MG63 (cell line): ENCODE data around the gene RFPL2. TPM values are rescaled to one million over a fixed set of nuclear protein-coding genes. Genes with fewer than 3 reads are reported as not detected.
"Not testable (repeated sequence)": the region's sequence is repeated elsewhere in the genome, so short reads cannot be mapped to it uniquely, and the experiment has no call there.

Experiments
- DNase-seq: peaks from one replicate; pipeline ENCODE4 v3.0.0-alpha.2; 2020
- H3K27me3 ChIP-seq: fragments of 250-450 bp; sonication (Bioruptor Pico); 2 replicates; pipeline ENCODE4 v1.5.1; 2020; ENCODE audit warnings: mild to moderate bottlenecking, moderate library complexity
- H3K36me3 ChIP-seq: fragments of 250-450 bp; sonication (Bioruptor Pico); 2 replicates; pipeline ENCODE4 v1.5.1; 2020; ENCODE audit warnings: mild to moderate bottlenecking, moderate library complexity
- H3K4me3 ChIP-seq: fragments of 250-450 bp; sonication (Bioruptor Pico); 2 replicates; pipeline ENCODE4 v1.5.1; 2020; ENCODE audit warnings: mild to moderate bottlenecking, moderate library complexity
- H3K9me3 ChIP-seq: fragments of 250-450 bp; sonication (Bioruptor Pico); 2 replicates; pipeline ENCODE4 v1.5.1; 2020; ENCODE audit warnings: mild to moderate bottlenecking, moderate library complexity
- total RNA-seq: library from RNA; depleted of rRNA; stranded (reverse); fragments of >200 nt; shearing (Covaris generic); gene quantifications from 2 replicates; pipeline ENCODE4 v1.2.3, GENCODE V29; 2014; ENCODE audit warnings: low replicate concordance; rRNA removed

Gene RFPL2
- total RNA-seq, 1 experiment from 2014 or later = not detected

DNA sequence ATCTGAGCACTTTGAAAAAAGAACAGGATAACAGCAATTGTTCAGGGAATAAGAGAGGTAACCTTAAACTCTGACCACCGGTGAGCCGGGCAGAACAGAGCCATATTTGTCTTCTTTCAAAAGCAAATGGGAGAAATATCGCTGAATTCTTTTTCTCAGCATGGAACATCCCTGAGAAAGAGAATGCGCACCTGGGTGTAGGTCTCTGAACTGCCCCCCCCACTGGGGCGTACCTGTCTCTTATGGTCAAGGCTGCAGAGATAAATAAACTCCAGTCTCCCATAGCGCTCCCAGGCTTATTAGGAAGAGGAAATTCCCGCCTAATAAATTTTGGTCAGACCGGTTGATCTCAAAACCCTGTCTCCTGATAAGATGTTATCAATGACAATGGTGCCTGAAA is 57.7 kb downstream of the RFPL2 start:
- H3K27me3 ChIP-seq, H3K36me3 ChIP-seq, H3K9me3 ChIP-seq, H3K4me3 ChIP-seq, DNase-seq: not testable (repeated sequence)

DNA sequence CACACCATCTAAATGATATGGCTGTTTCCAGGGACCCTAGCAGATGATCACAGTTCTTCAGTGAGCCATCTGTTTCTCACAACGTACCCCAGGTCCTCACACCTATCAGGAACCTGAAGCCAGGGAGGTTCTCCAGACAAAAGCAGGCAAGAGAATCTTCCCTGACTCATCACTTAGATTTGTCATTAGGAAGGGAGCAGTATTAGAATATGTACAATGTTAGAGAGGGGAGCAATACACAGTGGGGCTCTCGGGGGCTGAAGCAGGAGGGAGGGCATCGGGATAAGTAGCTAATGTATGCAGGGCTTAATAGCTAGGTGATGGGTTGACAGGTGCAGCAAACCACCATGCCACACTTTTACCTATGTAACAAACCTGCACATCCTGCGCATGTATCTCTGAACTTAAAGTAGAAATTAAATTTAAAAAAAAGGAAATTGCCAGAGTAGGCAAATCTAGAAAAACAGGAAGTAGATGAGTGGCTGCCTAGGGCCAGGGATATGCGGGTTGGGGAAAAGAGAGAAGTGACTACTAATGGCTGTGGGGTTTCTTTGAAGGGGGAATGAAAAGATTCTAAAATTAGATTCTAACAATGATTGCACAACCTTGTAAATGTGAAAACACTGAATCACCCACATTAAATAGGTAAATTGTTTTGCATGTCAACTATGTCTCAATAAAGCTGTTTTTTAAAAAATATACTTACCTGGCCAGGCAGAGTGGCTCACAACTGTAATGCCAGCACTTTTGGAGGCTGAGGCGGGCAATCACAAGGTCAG is 60.2 kb downstream of the RFPL2 start:
- DNase-seq = no peak
- Histone ChIP-seq H3K27me3 (no peaks in the 10 kb centered on the region), H3K9me3 (peaks cover 2% of the 10 kb centered on the region; the same call in 1 of the 2 replicates), H3K36me3 (no peaks in the 10 kb centered on the region), H3K4me3 (no peak overlapping the region)

DNA sequence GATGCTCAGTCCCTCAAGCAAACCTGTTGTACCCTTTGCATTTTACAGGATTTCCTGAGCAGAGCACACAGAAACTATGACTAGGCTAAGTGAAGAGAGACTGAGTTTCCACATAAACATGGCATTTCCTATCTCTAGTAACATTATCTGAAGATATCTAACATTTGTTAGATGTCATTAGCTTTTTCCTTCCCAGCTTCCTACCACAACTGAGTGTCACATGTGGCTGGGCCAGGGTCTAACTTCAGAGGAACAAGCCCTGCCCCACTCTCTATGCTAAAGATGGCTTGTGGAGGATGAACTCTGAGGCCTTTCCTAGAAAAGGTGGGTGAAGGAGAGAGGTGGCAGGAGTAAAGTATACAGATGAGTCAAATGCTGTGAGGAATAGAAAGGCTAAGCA is 62.3 kb downstream of the RFPL2 start:
- H3K27me3 ChIP-seq = no peaks in the 10 kb centered on the region
- no peak for DNase-seq
- no peak overlapping the region for H3K4me3 ChIP-seq
- H3K9me3 ChIP-seq = peaks cover 2% of the 10 kb centered on the region; the same call in 1 of the 2 replicates
- H3K36me3 ChIP-seq = no peaks in the 10 kb centered on the region

DNA sequence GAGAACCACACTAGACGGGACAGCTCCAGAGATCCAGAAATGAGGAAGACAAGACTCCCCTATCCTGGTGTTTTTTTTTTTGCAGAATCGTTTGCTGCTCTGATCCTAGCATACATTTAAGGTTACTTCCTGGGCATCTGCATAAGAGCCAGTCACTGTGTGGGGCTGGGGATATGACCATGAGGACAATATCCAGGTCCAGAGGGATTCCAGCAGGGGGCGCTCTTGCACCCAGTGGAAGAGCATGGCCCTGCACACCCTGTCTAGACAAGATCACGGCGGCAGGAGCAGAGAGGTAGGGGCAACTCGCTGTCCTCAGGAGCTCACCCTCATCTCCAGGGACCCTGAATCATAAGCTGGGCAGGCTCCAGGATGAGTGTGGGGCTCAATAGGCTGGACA is 64.2 kb downstream of the RFPL2 start:
- H3K9me3 ChIP-seq, H3K36me3 ChIP-seq, H3K4me3 ChIP-seq, H3K27me3 ChIP-seq, DNase-seq: not testable (repeated sequence)

Other genes with a start within 250 kb of the RFPL2 start
- gene SLC5A1, start 161.8 kb downstream of the RFPL2 start, total RNA-seq = not detected in 2 replicates
- gene C22orf42, start 45.8 kb downstream of the RFPL2 start, total RNA-seq = not detected in 2 replicates
- gene SLC5A4, start 50.3 kb upstream of the RFPL2 start, total RNA-seq = not detected in 2 replicates
- not detected in 2 replicates for gene RFPL3, start 152.8 kb upstream of the RFPL2 start, total RNA-seq
- gene RTCB, start 207.2 kb upstream of the RFPL2 start, total RNA-seq = 155 and 179 TPM in 2 replicates